ENCODE measurements around the gene FERD3L.

DNA sequence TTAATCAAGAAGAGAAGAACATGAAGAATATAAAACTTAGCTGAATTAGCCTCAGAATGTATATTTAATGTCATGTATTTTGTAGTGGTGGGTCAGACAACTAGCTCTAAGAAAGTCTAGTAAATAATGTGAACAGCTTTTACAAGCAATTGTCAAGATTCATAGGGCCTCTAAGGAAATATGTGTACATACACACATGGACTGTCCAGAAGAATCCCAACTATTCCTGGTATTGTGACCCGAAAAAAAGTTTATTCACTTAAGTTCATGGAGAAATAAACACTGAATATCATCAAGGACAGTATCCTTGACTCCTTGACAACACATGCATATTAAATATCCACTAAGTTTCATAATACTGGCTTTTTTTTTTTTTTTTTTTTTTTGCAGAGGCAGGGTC lies 16.4 kb downstream of the FERD3L start:
- TF ChIP-seq, protein P1, sequence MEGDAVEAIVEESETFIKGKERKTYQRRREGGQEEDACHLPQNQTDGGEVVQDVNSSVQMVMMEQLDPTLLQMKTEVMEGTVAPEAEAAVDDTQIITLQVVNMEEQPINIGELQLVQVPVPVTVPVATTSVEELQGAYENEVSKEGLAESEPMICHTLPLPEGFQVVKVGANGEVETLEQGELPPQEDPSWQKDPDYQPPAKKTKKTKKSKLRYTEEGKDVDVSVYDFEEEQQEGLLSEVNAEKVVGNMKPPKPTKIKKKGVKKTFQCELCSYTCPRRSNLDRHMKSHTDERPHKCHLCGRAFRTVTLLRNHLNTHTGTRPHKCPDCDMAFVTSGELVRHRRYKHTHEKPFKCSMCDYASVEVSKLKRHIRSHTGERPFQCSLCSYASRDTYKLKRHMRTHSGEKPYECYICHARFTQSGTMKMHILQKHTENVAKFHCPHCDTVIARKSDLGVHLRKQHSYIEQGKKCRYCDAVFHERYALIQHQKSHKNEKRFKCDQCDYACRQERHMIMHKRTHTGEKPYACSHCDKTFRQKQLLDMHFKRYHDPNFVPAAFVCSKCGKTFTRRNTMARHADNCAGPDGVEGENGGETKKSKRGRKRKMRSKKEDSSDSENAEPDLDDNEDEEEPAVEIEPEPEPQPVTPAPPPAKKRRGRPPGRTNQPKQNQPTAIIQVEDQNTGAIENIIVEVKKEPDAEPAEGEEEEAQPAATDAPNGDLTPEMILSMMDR (IDR thresholded peaks at IDR 0.05; ENCODE audit: insufficient read depth, low read depth, low read length), result no peak
- no peak for TF ChIP-seq EZH2 (IDR thresholded peaks at IDR 0.05; ENCODE audit: insufficient read depth, low read length)

Data from astrocyte (in vitro differentiated cells and primary cell).